ENCODE data around the gene NCAM2.

The NCAM2 gene

DNA sequence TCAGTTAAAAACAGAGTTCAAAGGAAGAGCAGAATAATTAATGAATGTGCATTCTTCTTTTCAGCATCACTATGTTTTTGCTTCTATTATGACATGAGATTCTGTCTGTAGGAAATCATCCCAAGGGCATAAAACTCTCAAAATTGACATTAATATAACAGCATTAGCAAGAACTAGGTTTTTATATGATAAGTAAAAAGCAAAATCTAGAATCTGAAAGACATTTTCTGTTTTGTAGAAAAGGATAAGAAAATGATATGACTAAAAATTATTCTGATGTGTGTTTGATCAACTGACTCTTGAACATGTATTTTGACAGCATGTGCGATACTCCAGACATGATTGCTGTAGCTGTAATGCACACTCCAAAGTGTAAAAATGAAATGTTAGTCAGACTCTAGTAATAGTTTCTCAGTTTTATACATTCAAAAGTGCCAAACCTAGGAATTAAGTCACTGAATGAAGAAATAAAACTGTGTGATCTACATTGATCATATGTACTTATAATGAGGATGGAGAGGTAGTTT lies 197.3 kb downstream of the NCAM2 start:
- H3K9me3 ChIP-seq (ENCODE audit: control extremely low read depth in 1 of 5, control insufficient read depth in 4 of 5, insufficient read depth in 2 of 5, low read depth in 1 of 5, low read length in 4 of 5), result no peaks in the 10 kb centered on the region
- DNase-seq, result no peak
- H3K4me3 ChIP-seq (ENCODE audit: control insufficient read depth in 1 of 7, extremely low read depth in 1 of 7, insufficient read depth in 4 of 7, low read depth in 2 of 7, low read length in 6 of 7), result no peak overlapping the region
- H3K4me1 ChIP-seq (ENCODE audit: control extremely low read depth in 1 of 4, control insufficient read depth in 4 of 4, insufficient read depth in 4 of 4, low read length in 3 of 4), result peaks cover 0 to 26% (median 8%) of the 10 kb centered on the region in 4 experiments
- no peaks in the 10 kb centered on the region for H3K36me3 ChIP-seq (ENCODE audit: control insufficient read depth in 4 of 4, insufficient read depth in 4 of 4, low read length in 3 of 4)
- ChIA-PET CTCF (interaction anchor here (1.0 kb wide), 1 partner anchor 9 kb away, joined by 3 read pairs; no protein-coding TSS in a partner anchor), POLR2A (no interaction called here)
- H3K27ac ChIP-seq (ENCODE audit: insufficient read depth in 1 of 2, low read depth in 1 of 2, low read length in 2 of 2, poor library complexity in 1 of 2, severe bottlenecking in 2 of 2), result no peak overlapping the region
- no peaks in the 10 kb centered on the region for H3K27me3 ChIP-seq (replicated peaks in 2 of 5; ENCODE audit: control insufficient read depth in 4 of 5, insufficient read depth in 5 of 5, low read length in 4 of 5)
- WGBS (ENCODE audit: insufficient coverage), result 100% methylated on average over 1 of the region's 1 CpG

DNA sequence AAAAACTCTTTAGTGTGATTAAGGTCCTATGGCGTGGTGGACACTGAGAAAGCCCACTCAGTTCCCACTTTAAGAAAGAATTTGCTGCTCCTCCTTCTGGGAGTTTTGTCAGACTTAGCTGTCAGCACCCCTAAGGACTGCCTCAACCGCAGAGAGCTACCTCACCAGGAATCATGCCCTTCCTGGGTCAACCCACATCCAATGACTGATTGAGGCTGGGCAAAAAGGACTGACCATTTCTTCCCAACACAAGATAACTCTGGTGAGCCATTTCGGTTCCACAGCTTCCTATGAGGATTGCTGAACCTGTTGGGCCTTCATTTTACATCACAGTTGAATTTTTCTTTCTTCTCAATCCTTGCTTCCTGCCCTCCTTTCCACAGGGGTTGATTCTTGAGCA lies 197.9 kb downstream of the NCAM2 start:
- CTCF ChIA-PET, result no interaction called here
- WGBS (ENCODE audit: insufficient coverage), result 95% methylated on average over 3 of the region's 3 CpGs
- Histone ChIP-seq H3K27me3 (replicated peaks in 2 of 5; ENCODE audit: control insufficient read depth in 4 of 5, insufficient read depth in 5 of 5, low read length in 4 of 5) (no peaks in the 10 kb centered on the region), H3K4me1 (ENCODE audit: control extremely low read depth in 1 of 4, control insufficient read depth in 4 of 4, insufficient read depth in 4 of 4, low read length in 3 of 4) (peaks cover 0 to 26% (median 8%) of the 10 kb centered on the region in 4 experiments), H3K27ac (ENCODE audit: insufficient read depth in 1 of 2, low read depth in 1 of 2, low read length in 2 of 2, poor library complexity in 1 of 2, severe bottlenecking in 2 of 2) (no peak overlapping the region), H3K4me3 (ENCODE audit: control insufficient read depth in 1 of 7, extremely low read depth in 1 of 7, insufficient read depth in 4 of 7, low read depth in 2 of 7, low read length in 6 of 7) (no peak overlapping the region), H3K9me3 (ENCODE audit: control extremely low read depth in 1 of 5, control insufficient read depth in 4 of 5, insufficient read depth in 2 of 5, low read depth in 1 of 5, low read length in 4 of 5) (no peaks in the 10 kb centered on the region), H3K36me3 (ENCODE audit: control insufficient read depth in 4 of 4, insufficient read depth in 4 of 4, low read length in 3 of 4) (no peaks in the 10 kb centered on the region)
- no peak for DNase-seq
- POLR2A ChIA-PET, result no interaction called here

DNA sequence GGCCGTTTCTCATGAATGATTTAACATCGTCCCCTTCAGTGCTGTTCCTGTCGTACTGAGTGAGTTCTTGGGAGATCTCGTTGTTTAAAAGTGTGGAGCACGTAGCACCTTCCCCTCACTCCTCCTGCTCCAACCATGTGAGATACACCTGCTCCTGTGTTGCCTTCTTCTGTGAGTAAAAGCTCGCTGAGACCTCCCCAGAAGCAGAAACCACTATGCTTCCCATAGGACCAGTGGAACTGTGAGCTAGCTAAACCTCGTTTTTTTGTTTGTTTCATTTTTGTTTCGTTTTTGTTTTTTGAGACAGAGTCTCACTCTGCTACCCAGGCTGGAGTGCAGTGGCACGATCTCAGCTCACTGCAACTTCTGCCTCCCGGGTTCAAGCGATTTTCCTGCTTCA lies 198.6 kb downstream of the NCAM2 start:
- DNase-seq, result no peak
- Histone ChIP-seq H3K27ac (ENCODE audit: insufficient read depth in 1 of 2, low read depth in 1 of 2, low read length in 2 of 2, poor library complexity in 1 of 2, severe bottlenecking in 2 of 2) (peak overlapping the region in 1 of 2 experiments; percentile 46), H3K9me3 (ENCODE audit: control extremely low read depth in 1 of 5, control insufficient read depth in 4 of 5, insufficient read depth in 2 of 5, low read depth in 1 of 5, low read length in 4 of 5) (no peaks in the 10 kb centered on the region), H3K4me1 (ENCODE audit: control extremely low read depth in 1 of 4, control insufficient read depth in 4 of 4, insufficient read depth in 4 of 4, low read length in 3 of 4) (peaks cover 0 to 26% (median 8%) of the 10 kb centered on the region in 4 experiments), H3K27me3 (replicated peaks in 2 of 5; ENCODE audit: control insufficient read depth in 4 of 5, insufficient read depth in 5 of 5, low read length in 4 of 5) (no peaks in the 10 kb centered on the region), H3K36me3 (ENCODE audit: control insufficient read depth in 4 of 4, insufficient read depth in 4 of 4, low read length in 3 of 4) (no peaks in the 10 kb centered on the region), H3K4me3 (ENCODE audit: control insufficient read depth in 1 of 7, extremely low read depth in 1 of 7, insufficient read depth in 4 of 7, low read depth in 2 of 7, low read length in 6 of 7) (no peak overlapping the region)
- POLR2A ChIA-PET, result no interaction called here
- CTCF ChIA-PET, result no interaction called here
- WGBS (ENCODE audit: insufficient coverage), result 95% methylated on average over 10 of the region's 11 CpGs

DNA sequence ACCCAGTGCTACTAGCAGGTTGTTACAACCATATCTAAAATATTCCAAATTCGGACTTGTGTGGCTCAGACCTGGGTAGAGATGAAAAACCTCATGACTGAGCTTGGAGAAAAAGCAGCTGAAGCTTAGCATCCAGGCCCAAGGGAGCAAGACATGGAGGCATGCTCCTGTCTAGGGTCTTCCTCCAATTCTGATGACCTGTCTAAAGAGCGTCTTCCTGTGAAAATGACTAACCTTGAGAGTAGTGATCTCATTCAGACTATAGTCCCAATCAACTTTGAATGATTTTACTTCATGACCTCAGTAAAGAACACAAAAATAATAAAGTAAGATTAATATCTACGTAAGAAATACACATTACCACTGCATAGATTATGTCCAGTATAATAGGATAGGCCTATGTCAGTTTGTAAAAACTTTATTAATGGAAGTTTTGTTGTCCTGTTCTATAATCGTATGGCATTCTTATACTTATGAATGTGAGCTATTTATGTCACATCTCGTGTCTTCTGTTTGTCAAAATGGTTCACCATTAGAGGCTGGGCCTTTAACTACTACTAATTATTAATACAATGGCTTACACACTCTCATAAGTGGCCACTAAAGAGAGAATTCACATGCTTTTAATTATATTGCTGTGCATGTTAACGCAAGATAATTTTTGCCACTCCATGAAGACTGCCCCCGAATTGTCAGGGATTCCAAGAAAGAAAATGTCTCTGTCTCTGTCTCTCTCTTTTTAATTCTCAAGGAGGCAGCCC lies 201.3 kb downstream of the NCAM2 start:
- H3K4me1 ChIP-seq (ENCODE audit: control extremely low read depth in 1 of 4, control insufficient read depth in 4 of 4, insufficient read depth in 4 of 4, low read length in 3 of 4), result peaks cover 0 to 14% (median 2%) of the 10 kb centered on the region in 4 experiments
- H3K27ac ChIP-seq (ENCODE audit: insufficient read depth in 1 of 2, low read depth in 1 of 2, low read length in 2 of 2, poor library complexity in 1 of 2, severe bottlenecking in 2 of 2), result peak overlapping the region in 1 of 2 experiments; percentile 81
- no peaks in the 10 kb centered on the region for H3K9me3 ChIP-seq (ENCODE audit: control extremely low read depth in 1 of 5, control insufficient read depth in 4 of 5, insufficient read depth in 2 of 5, low read depth in 1 of 5, low read length in 4 of 5)
- ChIA-PET CTCF (no interaction called here), POLR2A (no interaction called here)
- H3K4me3 ChIP-seq (ENCODE audit: control insufficient read depth in 1 of 7, extremely low read depth in 1 of 7, insufficient read depth in 4 of 7, low read depth in 2 of 7, low read length in 6 of 7), result no peak overlapping the region
- H3K27me3 ChIP-seq (replicated peaks in 2 of 5; ENCODE audit: control insufficient read depth in 4 of 5, insufficient read depth in 5 of 5, low read length in 4 of 5), result no peaks in the 10 kb centered on the region
- H3K36me3 ChIP-seq (ENCODE audit: control insufficient read depth in 4 of 4, insufficient read depth in 4 of 4, low read length in 3 of 4), result no peaks in the 10 kb centered on the region
- no peak for DNase-seq
- WGBS (ENCODE audit: insufficient coverage), result 100% methylated on average over 2 of the region's 7 CpGs

DNA sequence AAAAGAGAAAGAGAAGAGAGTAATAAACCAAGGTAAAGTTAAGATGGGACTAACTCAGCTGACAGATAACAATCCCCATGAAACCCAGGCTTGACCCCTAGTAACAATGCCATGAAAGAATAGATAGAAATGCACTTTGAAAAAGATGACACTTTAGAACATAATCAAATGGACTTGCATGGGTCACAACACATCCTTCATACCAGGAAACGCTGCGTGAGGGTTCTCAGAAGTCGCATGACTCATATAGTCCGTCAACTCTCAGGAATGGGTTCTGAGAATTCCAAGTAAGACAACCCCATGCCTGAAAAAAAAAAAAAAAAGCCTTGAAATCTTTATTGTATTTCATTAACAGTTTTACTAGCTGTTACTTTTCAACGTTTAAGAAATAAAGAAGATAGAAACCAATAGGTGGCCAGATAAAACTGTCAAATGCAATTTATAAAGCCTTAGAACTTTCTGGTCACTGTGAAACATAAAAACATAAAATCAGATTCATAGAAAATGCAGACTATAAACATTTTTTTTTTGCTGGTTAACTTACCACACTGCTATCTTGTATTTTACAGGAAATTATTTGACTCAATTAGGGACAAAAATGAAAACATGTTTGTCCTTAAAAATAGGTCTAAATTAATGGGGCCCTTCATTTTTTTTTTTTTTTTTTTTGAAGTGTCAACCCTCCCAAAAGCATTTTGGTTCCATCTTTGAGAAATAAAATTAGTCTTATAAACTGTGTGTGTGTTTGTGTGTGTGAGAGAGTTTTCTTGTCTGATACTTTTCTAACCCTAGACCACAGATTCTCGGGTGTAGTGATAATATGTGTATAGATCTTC lies 202.1 kb downstream of the NCAM2 start:
- peak in 2 of 3 donors; percentile 12 to 27 for DNase-seq
- Histone ChIP-seq H3K9me3 (ENCODE audit: control extremely low read depth in 1 of 5, control insufficient read depth in 4 of 5, insufficient read depth in 2 of 5, low read depth in 1 of 5, low read length in 4 of 5) (no peaks in the 10 kb centered on the region), H3K36me3 (ENCODE audit: control insufficient read depth in 4 of 4, insufficient read depth in 4 of 4, low read length in 3 of 4) (no peaks in the 10 kb centered on the region), H3K4me1 (ENCODE audit: control extremely low read depth in 1 of 4, control insufficient read depth in 4 of 4, insufficient read depth in 4 of 4, low read length in 3 of 4) (peaks cover 0 to 14% (median 2%) of the 10 kb centered on the region in 4 experiments), H3K27me3 (replicated peaks in 2 of 5; ENCODE audit: control insufficient read depth in 4 of 5, insufficient read depth in 5 of 5, low read length in 4 of 5) (no peaks in the 10 kb centered on the region), H3K4me3 (ENCODE audit: control insufficient read depth in 1 of 7, extremely low read depth in 1 of 7, insufficient read depth in 4 of 7, low read depth in 2 of 7, low read length in 6 of 7) (peak overlapping the region in 6 of 7 experiments; percentile 15 to 52 (median 42)), H3K27ac (ENCODE audit: insufficient read depth in 1 of 2, low read depth in 1 of 2, low read length in 2 of 2, poor library complexity in 1 of 2, severe bottlenecking in 2 of 2) (peak overlapping the region in 1 of 2 experiments; percentile 81)
- POLR2A ChIA-PET, result no interaction called here
- CTCF ChIA-PET, result no interaction called here
- no CpG with 5 or more reads among the region's 6 CpGs for WGBS (ENCODE audit: insufficient coverage)

DNA sequence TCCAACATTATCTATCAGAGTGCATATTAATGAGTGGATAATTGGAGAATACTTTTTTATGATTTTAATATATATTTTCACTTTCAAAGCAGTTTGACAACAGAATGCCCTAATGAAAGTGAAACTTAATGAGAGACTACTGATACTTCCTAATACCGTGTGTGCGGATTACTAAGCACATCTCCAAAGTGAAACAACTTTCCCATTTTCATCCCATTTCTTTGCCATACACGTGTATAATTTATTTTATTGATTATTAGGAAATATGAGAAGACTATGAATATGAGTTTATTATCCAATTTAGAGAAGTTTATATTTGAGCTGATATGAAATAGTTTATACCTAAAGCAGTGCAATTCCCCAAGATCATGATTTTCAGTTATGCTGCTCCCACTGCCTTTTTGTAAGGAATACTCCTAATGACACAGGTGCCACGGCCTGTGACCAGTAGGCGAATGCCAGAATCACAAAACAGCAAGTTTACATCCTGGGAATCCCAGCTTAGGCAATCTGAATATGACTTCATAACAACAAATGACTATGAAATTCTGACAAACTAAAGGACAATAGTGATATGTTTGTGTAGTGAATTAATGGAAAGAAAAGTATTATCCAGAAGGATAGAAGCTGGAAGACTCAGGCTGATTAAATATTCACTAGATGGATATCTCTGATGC lies 202.9 kb downstream of the NCAM2 start:
- peak overlapping the region in 6 of 7 experiments; percentile 15 to 52 (median 42) for H3K4me3 ChIP-seq (ENCODE audit: control insufficient read depth in 1 of 7, extremely low read depth in 1 of 7, insufficient read depth in 4 of 7, low read depth in 2 of 7, low read length in 6 of 7)
- ChIA-PET POLR2A (no interaction called here), CTCF (no interaction called here)
- WGBS (ENCODE audit: insufficient coverage), result 50% methylated on average over 1 of the region's 5 CpGs
- peaks cover 0 to 14% (median 2%) of the 10 kb centered on the region in 4 experiments for H3K4me1 ChIP-seq (ENCODE audit: control extremely low read depth in 1 of 4, control insufficient read depth in 4 of 4, insufficient read depth in 4 of 4, low read length in 3 of 4)
- peak overlapping the region in 1 of 2 experiments; percentile 81 for H3K27ac ChIP-seq (ENCODE audit: insufficient read depth in 1 of 2, low read depth in 1 of 2, low read length in 2 of 2, poor library complexity in 1 of 2, severe bottlenecking in 2 of 2)
- H3K27me3 ChIP-seq (replicated peaks in 2 of 5; ENCODE audit: control insufficient read depth in 4 of 5, insufficient read depth in 5 of 5, low read length in 4 of 5), result no peaks in the 10 kb centered on the region
- no peaks in the 10 kb centered on the region for H3K9me3 ChIP-seq (ENCODE audit: control extremely low read depth in 1 of 5, control insufficient read depth in 4 of 5, insufficient read depth in 2 of 5, low read depth in 1 of 5, low read length in 4 of 5)
- peak in 2 of 3 donors; percentile 31 to 43 for DNase-seq
- H3K36me3 ChIP-seq (ENCODE audit: control insufficient read depth in 4 of 4, insufficient read depth in 4 of 4, low read length in 3 of 4), result no peaks in the 10 kb centered on the region
